SK-N-MC (cell line): ENCODE measurements around the gene MC1R.

Experiments
- EZH2 ChIP-seq: fragments of 200-600 bp; sonication (generic); IDR thresholded peaks from one replicate; pipeline ENCODE4 v1.6.1; 2017; ENCODE audit warnings: antibody characterized with exemption
- FOXP2 ChIP-seq: optimal IDR thresholded peaks from 2 replicates; pipeline ENCODE3; 2011; ENCODE audit warnings: mild to moderate bottlenecking, moderate library complexity; ENCODE audit not compliant: insufficient read depth; ENCODE audit errors: extremely low read length, control extremely low read depth

DNA sequence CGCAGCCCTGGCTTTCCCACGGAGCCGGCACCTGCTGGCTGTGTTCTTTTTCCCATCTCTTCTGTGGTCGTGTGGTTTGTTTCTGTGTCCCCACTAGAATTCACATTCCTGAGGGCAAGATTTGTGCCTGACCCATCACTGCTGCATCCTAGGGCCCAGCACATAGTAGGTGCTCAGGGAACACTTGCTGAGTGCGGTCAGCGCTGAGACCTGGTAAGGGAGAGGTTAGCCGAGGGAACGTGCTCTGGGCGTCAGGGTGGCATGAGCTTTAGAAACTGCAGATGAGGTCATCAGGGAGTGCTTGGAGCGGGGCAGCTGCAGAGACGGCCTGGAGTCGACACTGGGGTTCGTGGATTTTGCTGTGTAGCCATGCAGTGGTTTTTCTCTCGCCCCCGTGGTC lies 35.8 kb downstream of the MC1R start:
- TF ChIP-seq FOXP2 (no peak), EZH2 (no peak)
